Stimulated activated naive CD8-positive, alpha-beta T cell treated with anti-CD3 and anti-CD28 coated beads, Interleukin-15, Interleukin-2, amounts not matched to agents 100 ng/mL and 50 ng/mL, for 24 hours (primary cell): ENCODE data around the gene CGB3.
"Not testable (repeated sequence)": the region's sequence is repeated elsewhere in the genome, so short reads cannot be mapped to it uniquely, and the experiment has no call there.

ENCODE experiments used
- H3K27ac Mint-ChIP-seq: one replicate; pipeline ENCODE4 v1.8.0; 2021; ENCODE audit warnings: mild to moderate bottlenecking, mixed read lengths
- H3K27me3 Mint-ChIP-seq: one replicate; pipeline ENCODE4 v1.8.0; 2021; ENCODE audit warnings: mixed read lengths
- H3K36me3 Mint-ChIP-seq: one replicate; pipeline ENCODE4 v1.8.0; 2021; ENCODE audit warnings: low read depth, mixed read lengths
- H3K4me1 Mint-ChIP-seq: one replicate; pipeline ENCODE4 v1.8.0; 2021; ENCODE audit warnings: low read depth, mixed read lengths
- H3K4me3 Mint-ChIP-seq: one replicate; pipeline ENCODE4 v1.8.0; 2021; ENCODE audit warnings: mild to moderate bottlenecking, mixed read lengths
- H3K9me3 Mint-ChIP-seq: one replicate; pipeline ENCODE4 v1.8.0; 2021; ENCODE audit warnings: mixed read lengths

CGB3 gene

DNA sequence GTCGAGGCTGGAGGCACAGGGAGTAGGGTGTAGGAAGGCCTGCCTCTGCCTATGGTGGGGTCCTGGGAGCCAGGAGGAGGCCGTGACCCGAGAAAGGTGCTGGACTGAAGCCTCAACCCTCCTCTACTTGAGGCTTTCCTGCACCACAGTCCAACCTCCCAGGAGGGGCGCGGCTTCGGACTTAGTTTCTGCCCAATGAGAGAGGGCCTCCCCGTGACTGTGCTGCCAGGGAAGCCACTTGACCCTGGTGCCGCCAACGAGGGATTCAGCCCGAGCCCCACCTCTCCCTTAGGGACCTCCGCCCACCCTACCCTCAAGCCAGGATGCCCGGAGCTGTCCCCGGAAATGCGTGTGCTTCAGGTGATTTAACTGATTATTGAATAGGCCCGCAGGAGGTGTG lies at the start of gene CGB3:
Gene CGB3 (minus strand): TSS at position 101 of the 400 bp plus-strand sequence. CDS start 362 bp downstream, outside the sequence.
- H3K4me3 Mint-ChIP-seq, H3K27me3 Mint-ChIP-seq, H3K36me3 Mint-ChIP-seq, H3K27ac Mint-ChIP-seq, H3K9me3 Mint-ChIP-seq: not testable (repeated sequence)
- peaks cover 32% of the 10 kb centered on the region for H3K4me1 Mint-ChIP-seq

DNA sequence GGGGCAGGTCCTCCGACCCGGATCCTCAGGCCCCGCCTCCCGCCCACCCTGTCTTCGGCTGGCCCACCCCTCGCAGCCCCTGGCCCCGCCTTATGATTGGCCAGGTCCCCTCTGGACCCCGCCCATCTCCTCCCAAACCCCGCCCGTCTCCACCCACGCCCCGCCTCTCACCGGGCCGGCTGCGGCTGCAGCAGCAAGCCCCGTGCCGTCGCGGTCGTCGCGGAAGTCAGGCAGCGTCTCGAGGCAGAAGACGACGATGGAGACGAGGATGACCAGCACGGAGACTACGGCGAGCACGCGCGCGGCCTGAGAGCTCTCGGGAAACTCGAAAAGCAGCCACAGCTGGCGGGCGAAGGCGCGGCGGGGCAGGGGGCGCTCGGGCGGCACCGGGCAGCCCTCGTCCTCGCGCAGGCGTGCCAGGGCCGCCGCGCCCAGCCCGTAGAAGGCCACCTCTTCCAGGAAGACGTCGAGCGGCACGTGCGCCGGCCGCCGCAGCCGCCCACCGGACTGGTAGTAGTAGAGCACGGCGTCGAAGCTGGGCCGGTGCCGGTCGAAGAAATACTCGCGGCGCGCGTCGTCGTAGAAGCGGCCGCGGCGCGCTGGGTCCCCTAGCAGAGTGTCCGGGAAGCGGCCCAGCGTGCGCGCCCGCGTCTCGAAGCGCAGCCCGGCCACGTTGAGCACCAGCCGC lies 47.9 kb upstream of the CGB3 start:
- H3K36me3 Mint-ChIP-seq = no peaks in the 10 kb centered on the region
- H3K27me3 Mint-ChIP-seq = peaks cover 64% of the 10 kb centered on the region
- H3K4me3 Mint-ChIP-seq = no peak overlapping the region
- H3K4me1 Mint-ChIP-seq = peaks cover 11% of the 10 kb centered on the region
- H3K9me3 Mint-ChIP-seq = peaks cover 4% of the 10 kb centered on the region
- H3K27ac Mint-ChIP-seq = no peak overlapping the region

DNA sequence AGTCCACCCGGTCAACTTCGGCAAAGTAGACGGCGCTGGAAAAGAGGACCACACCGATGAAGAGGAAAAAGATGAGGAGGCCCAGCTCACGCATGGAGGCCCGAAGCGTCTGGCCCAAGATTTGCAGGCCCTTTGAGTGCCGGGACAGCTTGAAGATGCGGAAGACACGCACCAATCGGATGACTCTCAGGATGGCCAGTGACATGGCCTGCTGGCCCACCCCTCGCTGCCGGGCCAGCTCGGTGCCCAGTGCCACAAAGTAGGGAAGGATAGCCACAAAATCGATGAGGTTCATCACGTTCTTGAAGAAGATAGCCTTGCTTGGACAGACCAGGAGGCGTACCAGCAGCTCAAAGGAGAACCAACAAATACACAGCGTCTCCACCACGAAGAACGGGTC lies 46.3 kb upstream of the CGB3 start:
- Mint-ChIP-seq H3K27ac (no peak overlapping the region), H3K9me3 (peaks cover 4% of the 10 kb centered on the region), H3K36me3 (no peaks in the 10 kb centered on the region), H3K4me1 (peaks cover 11% of the 10 kb centered on the region), H3K27me3 (peaks cover 74% of the 10 kb centered on the region), H3K4me3 (no peak overlapping the region)

DNA sequence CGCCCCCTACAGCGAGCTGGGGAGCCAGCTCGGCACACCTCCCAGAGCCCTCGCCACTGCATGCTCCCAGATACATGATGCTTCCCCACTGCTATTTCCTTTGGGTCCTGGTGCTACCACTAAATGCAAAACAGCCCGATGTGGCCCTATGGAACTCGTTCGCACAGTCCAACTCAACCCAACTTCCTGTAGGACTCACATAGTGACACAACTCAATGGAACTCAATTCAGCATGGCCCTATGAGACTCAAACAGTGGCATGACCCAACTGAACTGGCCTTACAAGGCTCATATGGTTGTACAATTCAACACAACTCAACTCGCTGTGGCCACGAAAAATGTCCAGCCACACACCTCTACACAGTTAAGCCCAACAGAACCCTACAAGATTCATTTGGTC lies 44.9 kb upstream of the CGB3 start:
- peaks cover 11% of the 10 kb centered on the region for H3K4me1 Mint-ChIP-seq
- H3K4me3 Mint-ChIP-seq = no peak overlapping the region
- H3K9me3 Mint-ChIP-seq = peaks cover 4% of the 10 kb centered on the region
- H3K27ac Mint-ChIP-seq = no peak overlapping the region
- no peaks in the 10 kb centered on the region for H3K36me3 Mint-ChIP-seq
- H3K27me3 Mint-ChIP-seq = peaks cover 69% of the 10 kb centered on the region

DNA sequence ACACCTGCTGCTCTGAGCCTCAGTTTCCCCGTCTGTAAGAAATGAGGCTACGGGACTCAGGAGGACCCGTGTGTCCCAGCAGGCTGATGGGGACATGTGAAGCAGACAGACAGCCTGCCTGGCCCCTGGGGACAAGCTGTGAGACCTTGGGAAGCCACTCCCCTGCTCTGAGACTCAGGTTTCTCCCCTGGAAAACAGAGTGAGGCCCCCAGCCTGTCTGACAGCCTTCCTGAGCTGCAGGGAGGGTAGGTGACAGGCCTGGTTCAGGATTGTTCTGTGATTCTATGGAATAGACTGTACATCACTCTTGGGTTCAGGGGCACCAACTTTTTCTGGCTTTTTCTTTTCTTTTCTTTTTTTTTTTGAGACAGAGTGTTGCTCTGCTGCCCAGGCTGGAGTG lies 43.4 kb upstream of the CGB3 start:
- H3K27me3 Mint-ChIP-seq = peaks cover 62% of the 10 kb centered on the region
- no peaks in the 10 kb centered on the region for H3K4me1 Mint-ChIP-seq
- H3K4me3 Mint-ChIP-seq = no peak overlapping the region
- H3K36me3 Mint-ChIP-seq = no peaks in the 10 kb centered on the region
- peaks cover 4% of the 10 kb centered on the region for H3K9me3 Mint-ChIP-seq
- no peak overlapping the region for H3K27ac Mint-ChIP-seq

DNA sequence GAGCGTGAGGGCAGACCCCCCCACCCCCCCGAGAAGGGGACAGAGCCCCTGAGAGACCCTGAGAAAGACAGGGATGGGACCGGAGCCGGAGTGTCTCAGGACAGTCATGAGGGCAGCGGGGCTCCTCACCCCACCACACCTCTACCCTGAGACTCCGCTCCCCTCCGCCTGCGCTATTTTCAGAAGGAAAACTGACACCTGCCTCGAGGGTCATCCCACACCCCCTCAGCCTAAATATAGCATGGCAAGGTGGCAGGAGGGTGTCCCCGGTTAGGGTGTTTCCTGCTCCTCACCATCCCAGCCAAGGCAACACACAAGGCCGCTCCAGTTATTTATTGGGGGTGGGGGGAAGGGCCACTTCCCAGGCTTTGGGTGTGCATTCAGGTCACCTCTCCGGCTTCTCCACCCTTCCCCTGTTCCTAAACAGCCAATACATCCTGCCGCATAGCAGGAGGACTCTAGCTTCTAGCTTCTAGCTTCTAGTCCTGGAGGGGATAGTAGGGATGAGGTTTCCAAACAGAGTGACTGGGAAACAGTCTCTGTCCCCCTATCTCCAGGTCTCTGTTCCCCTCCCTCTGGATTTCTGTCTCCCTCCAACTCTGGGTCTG lies 41.9 kb upstream of the CGB3 start:
- no peak overlapping the region for H3K4me3 Mint-ChIP-seq
- peaks cover 59% of the 10 kb centered on the region for H3K27me3 Mint-ChIP-seq
- peaks cover 4% of the 10 kb centered on the region for H3K9me3 Mint-ChIP-seq

DNA sequence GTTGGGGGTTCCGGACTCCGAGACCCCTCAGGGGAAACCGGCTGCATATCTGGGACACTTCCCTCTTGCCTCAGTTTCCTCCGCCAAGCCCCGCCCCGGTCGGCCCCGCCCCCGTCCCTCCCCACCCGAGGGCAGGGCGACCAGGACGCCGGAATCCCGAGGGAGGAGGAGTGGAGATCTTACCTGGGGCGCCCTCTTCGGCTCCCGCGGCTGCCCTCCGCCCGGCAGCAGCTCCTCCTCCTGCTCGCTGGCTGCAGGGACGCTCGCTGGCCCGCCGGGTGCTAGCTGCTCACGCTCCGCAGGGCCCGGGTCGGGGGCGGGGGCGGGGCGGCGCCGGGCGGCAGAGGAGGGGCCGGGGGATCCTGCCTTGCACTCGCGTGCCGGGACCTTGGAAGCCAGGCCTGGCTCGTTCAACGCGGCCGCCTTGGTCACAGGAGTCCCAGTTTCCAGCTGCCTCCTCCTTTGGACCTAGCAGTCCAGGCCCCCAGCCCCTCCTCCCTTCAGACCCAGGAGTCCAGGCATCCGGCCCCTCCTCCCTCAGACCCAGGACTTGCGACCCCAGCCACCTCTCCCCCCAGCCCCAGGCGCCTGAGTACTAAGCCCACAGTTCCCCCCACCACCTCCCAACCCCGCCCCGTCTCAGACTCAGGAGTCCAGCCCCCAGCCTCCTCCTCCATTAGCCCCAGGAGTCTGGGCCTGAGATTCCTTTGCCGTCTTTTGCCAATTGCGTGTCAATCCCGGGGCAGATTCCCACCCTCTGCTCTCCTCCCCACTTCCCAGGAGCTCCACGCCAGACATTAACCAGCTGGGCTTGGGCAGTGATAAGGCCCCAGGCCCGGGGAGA lies 40.9 kb upstream of the CGB3 start, which contains the start of gene NTF4:
Gene NTF4 (minus strand): TSS at position 51 of the 844 bp plus-strand sequence. CDS start 2,821 bp downstream, outside the sequence.
- Mint-ChIP-seq H3K27ac (no peak within 1 kb of the TSS), H3K4me3 (no peak within 1 kb of the TSS), H3K4me1 (no peaks in the 10 kb centered on the region), H3K9me3 (no peaks in the 10 kb centered on the region), H3K27me3 (peaks cover 54% of the 10 kb centered on the region), H3K36me3 (no peaks in the 10 kb centered on the region)

More for the DNA sequence above, 41.9 kb upstream of the CGB3 start:
- H3K36me3 Mint-ChIP-seq = no peaks in the 10 kb centered on the region
- H3K4me1 Mint-ChIP-seq = no peaks in the 10 kb centered on the region
- no peak overlapping the region for H3K27ac Mint-ChIP-seq

DNA sequence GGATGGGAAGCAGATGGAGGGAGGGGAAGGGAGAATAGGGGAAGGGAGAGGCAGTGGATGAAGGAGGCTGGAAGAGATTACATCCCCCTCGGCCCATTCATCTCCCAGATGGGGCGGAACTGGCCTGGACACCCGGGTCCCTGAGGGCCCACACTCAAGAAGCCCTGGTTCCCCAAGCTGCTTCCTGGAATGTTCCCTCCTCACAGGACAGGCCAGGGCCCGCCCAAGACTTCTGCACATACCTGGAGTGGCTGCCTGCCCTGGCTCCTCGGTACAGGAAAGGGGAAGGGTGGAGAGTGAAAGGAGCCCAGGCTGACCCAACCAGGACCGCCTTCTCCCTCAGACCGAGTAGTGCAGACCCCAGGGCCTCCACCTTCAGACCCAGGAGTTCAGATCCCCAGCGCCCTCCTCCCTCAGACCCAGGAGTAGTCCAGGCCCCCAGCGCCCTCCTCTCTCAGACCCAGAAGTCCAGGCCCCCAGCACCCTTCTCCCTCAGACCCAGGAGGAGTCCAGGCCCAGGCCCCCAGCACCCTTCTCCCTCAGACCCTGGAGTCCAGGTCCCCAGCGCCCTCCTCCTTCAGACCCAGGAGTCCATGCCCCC lies 40.0 kb upstream of the CGB3 start:
- Mint-ChIP-seq H3K27me3 (peaks cover 52% of the 10 kb centered on the region), H3K27ac (no peak overlapping the region), H3K9me3 (no peaks in the 10 kb centered on the region), H3K4me3 (no peak overlapping the region), H3K4me1 (no peaks in the 10 kb centered on the region), H3K36me3 (no peaks in the 10 kb centered on the region)

DNA sequence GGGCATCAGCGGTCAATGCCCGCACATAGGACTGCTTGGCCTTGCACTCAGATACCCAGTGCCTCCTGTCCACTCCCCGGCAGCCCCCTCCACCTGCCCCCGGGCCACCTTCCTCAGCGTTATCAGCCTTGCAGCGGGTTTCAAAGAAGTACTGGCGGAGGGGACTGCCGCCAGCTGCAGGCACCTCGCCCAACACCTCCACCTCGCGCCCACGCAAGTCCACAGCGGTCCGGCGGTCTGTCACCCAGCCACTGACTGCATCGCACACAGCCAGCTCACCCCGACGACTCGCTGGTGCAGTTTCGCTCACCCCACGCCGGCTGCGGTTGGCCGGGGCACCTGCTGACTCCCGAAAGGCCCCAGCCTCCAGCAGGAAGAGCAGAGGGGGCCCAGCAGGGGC lies 37.3 kb upstream of the CGB3 start:
- no peak overlapping the region for H3K4me3 Mint-ChIP-seq
- no peaks in the 10 kb centered on the region for H3K36me3 Mint-ChIP-seq
- H3K27ac Mint-ChIP-seq = no peak overlapping the region
- H3K4me1 Mint-ChIP-seq = peaks cover 16% of the 10 kb centered on the region
- no peaks in the 10 kb centered on the region for H3K9me3 Mint-ChIP-seq
- peaks cover 56% of the 10 kb centered on the region for H3K27me3 Mint-ChIP-seq

DNA sequence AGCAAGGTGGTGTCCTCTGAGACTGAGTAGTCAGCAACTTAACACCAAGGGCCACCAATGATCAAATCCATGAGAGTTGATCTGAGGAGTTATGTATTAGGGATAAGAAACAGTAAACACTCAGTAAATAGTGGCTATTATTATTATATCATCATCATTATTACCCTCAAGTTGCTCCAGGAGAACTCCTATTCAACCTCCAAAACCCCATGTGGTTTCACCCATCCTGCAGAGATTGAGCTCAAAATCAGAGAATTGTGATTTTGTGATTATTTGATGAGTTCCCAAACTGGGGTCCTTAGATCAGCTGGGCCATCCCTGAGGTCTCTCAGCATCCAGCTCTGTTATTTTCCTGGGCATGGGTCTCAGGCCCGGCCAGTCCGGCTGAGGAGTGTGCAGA lies 36.9 kb upstream of the CGB3 start:
- Mint-ChIP-seq H3K27me3 (peaks cover 52% of the 10 kb centered on the region), H3K36me3 (no peaks in the 10 kb centered on the region), H3K4me3 (no peak overlapping the region), H3K27ac (no peak overlapping the region), H3K9me3 (no peaks in the 10 kb centered on the region), H3K4me1 (peaks cover 20% of the 10 kb centered on the region)

DNA sequence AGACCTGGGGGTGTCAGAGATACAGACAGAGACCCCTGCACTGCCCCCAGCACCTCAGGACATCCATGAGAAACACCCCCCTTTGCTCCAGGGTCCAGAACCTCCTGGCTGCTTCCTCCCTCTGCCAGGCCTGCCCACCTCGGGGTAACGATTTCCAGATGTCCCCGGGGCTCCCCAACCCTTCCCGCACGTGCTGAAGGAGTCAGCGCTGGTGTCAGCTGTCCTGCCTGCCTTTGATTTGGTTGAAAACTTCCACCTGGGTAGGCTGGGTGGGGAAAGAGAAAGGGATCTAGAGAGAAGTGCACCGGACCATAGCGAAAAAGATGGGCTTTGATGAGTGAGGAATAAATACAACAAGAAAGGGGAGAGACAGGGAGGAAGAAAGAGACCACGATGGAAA lies 34.9 kb upstream of the CGB3 start:
- H3K36me3 Mint-ChIP-seq = no peaks in the 10 kb centered on the region
- H3K4me1 Mint-ChIP-seq = peaks cover 20% of the 10 kb centered on the region
- H3K9me3 Mint-ChIP-seq = no peaks in the 10 kb centered on the region
- H3K27me3 Mint-ChIP-seq = peaks cover 45% of the 10 kb centered on the region
- no peak overlapping the region for H3K4me3 Mint-ChIP-seq
- no peak overlapping the region for H3K27ac Mint-ChIP-seq

DNA sequence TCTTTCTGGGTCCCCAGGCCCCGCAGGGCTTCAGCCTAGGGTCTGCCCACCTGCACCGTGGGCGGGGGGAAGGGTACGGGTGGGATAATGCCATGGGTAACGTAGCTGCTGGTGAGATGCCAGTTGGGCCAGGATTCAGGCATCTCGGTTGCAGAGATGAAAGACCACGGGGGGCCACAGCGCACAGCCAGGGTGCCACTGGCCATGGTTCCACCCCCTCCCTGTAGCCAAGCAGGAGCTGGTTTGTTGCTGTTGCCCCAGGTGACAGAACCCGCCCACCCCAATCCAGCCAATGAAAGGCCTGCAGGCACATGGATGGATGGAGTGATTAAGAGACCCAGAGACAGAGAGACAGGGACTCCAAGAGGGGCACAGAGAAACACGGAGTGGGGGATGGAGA lies 34.4 kb upstream of the CGB3 start:
- H3K4me3 Mint-ChIP-seq = no peak overlapping the region
- peaks cover 49% of the 10 kb centered on the region for H3K27me3 Mint-ChIP-seq
- H3K36me3 Mint-ChIP-seq = no peaks in the 10 kb centered on the region
- H3K27ac Mint-ChIP-seq = no peak overlapping the region
- H3K4me1 Mint-ChIP-seq = peaks cover 20% of the 10 kb centered on the region
- H3K9me3 Mint-ChIP-seq = no peaks in the 10 kb centered on the region

DNA sequence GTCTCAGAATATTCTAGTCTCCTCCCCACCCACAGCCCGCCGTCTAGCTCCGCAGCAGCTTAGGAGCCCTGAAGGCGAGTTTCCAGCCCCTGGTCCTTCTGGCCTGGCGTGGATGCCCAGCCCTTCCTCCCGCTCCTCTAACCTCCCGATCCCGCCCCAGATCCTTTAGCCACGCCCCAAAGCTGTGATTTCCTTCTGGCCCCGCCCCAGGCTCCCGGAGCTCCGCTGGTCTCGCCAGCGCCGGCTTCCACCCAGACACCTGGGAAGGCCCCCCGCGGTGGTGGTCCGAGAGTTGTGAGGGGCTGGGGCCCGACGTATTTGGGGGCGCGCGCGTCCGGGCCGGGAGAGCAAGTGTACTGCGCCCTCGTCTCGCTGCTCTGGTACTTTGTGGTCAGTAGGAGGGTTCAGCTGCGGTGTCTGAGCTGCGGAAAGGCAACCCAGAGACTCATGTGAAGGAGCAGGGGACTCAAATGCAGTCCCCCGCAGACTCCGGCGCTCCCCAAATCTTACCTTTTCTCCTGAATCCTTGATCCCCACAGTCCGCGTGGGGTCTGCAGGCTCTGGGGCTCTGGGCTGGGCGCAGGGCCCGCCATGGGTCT lies 33.6 kb upstream of the CGB3 start, which contains the start of gene CGB7:
Gene CGB7 (minus strand): TSS at position 114 of the 599 bp plus-strand sequence. CDS start 2,374 bp downstream, outside the sequence.
- Mint-ChIP-seq H3K27me3 (peaks cover 41% of the 10 kb centered on the region), H3K4me1 (peaks cover 20% of the 10 kb centered on the region), H3K4me3 (peak within 1 kb of the TSS; percentile 74), H3K27ac (no peak within 1 kb of the TSS), H3K36me3 (no peaks in the 10 kb centered on the region), H3K9me3 (no peaks in the 10 kb centered on the region)

DNA sequence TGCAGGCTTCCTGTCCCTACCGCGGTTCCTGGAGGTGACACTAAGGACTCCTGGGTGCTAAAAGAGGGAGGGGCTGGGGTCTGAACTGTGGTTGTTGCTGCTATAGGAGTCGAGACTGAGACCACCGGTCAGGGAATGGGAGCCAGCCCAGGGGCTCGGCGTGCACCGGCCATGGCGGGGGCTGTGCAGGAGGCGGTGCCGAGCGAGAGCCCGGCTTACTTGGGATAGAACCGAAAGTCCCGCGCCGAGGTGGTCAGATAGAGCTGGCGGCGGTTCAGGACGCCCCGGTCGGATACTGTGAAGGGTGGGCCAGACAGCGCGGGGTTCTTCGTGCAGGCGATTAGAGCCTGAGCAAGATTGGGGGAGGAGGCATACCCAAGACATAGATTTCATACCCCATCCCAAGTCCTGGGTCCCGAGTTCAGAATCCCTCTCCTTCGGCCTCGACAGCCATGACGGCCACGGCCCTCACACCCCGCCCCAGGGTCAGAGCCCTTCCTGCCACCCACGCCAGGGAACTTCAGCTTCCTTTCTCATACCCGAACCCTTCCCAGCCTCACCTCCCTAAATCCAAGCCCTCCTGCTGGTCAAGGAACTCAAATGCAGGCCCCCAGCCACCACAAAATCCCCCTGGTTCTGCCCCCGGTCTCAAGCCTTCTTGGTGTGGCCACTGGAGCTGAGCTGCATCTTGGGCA lies 32.9 kb upstream of the CGB3 start:
- Mint-ChIP-seq H3K27me3 (peaks cover 41% of the 10 kb centered on the region), H3K4me1 (peaks cover 20% of the 10 kb centered on the region), H3K4me3 (peak overlapping the region; percentile 74)
- H3K9me3 Mint-ChIP-seq, H3K27ac Mint-ChIP-seq, H3K36me3 Mint-ChIP-seq: not testable (repeated sequence)
